H9 (cell line): ENCODE measurements around the gene DES. TPM values are rescaled to one million over a fixed set of nuclear protein-coding genes. Genes with fewer than 3 reads are reported as not detected.

Experiments
- DNase-seq: peaks from one replicate; pipeline ENCODE4 v3.0.0-alpha.2; 2017
- H2AFZ ChIP-seq: one replicate; pipeline ENCODE4 v1.6.1; 2013; ENCODE audit warnings: mild to moderate bottlenecking, low read length, control low read depth, moderate library complexity
- H2AK5ac ChIP-seq: 2 replicates; pipeline ENCODE4 v1.6.1; 2013; ENCODE audit warnings: low read length, control low read depth, mixed read lengths; ENCODE audit not compliant: insufficient read length
- H2BK120ac ChIP-seq: one replicate; pipeline ENCODE4 v1.6.1; 2013; ENCODE audit warnings: low read depth, mild to moderate bottlenecking, low read length, control low read depth, inconsistent platforms; ENCODE audit not compliant: poor library complexity, severe bottlenecking
- H2BK12ac ChIP-seq: 2 replicates; pipeline ENCODE4 v1.6.1; 2013; ENCODE audit warnings: low read length, control low read depth, mixed read lengths, low read depth; ENCODE audit not compliant: insufficient read length
- H2BK15ac ChIP-seq: 2 replicates; pipeline ENCODE4 v1.6.1; 2013; ENCODE audit warnings: low read depth, low read length, control low read depth
- H2BK20ac ChIP-seq: one replicate; pipeline ENCODE4 v1.6.1; 2013; ENCODE audit warnings: low read depth, mild to moderate bottlenecking, low read length, control low read depth, inconsistent platforms; ENCODE audit not compliant: poor library complexity, severe bottlenecking
- H2BK5ac ChIP-seq: 2 replicates; pipeline ENCODE4 v1.6.1; 2013; ENCODE audit warnings: low read length, control low read depth, mixed read lengths; ENCODE audit not compliant: insufficient read length
- H3K14ac ChIP-seq: 2 replicates; pipeline ENCODE4 v1.6.1; 2013; ENCODE audit warnings: low read length, control low read depth; ENCODE audit not compliant: insufficient read depth
- H3K18ac ChIP-seq: 2 replicates; pipeline ENCODE4 v1.6.1; 2013; ENCODE audit warnings: low read depth, mild to moderate bottlenecking, mixed read lengths, low read length, control low read depth; ENCODE audit not compliant: insufficient read length
- H3K23ac ChIP-seq: 2 replicates; pipeline ENCODE4 v1.6.1; 2013; ENCODE audit warnings: low read length, control low read depth, mixed read lengths, low read depth; ENCODE audit not compliant: insufficient read length
- H3K23me2 ChIP-seq: 2 replicates; pipeline ENCODE4 v1.6.1; 2013; ENCODE audit warnings: low read depth, mild to moderate bottlenecking, mixed read lengths, low read length, control low read depth; ENCODE audit not compliant: insufficient read length, poor library complexity, severe bottlenecking
- H3K27ac ChIP-seq: 2 replicates; pipeline ENCODE4 v1.5.1; 2013; ENCODE audit warnings: low read length, control low read depth, mixed read lengths, low read depth; ENCODE audit not compliant: insufficient read length
- H3K27me3 ChIP-seq: 2 replicates; pipeline ENCODE4 v1.6.1; 2013; ENCODE audit warnings: low read length, control low read depth, inconsistent platforms; ENCODE audit not compliant: insufficient read depth
- H3K4ac ChIP-seq: 2 replicates; pipeline ENCODE4 v1.6.1; 2013; ENCODE audit warnings: low read depth, mild to moderate bottlenecking, control low read depth, inconsistent platforms, low read length, moderate library complexity
- H3K4me1 ChIP-seq: 2 replicates; pipeline ENCODE4 v1.6.1; 2013; ENCODE audit warnings: low read length, control low read depth, inconsistent platforms; ENCODE audit not compliant: insufficient read depth
- H3K4me2 ChIP-seq: 2 replicates; pipeline ENCODE4 v1.6.1; 2013; ENCODE audit warnings: low read length, control low read depth, mixed read lengths; ENCODE audit not compliant: insufficient read length, insufficient read depth
- H3K56ac ChIP-seq: 2 replicates; pipeline ENCODE4 v1.6.1; 2013; ENCODE audit warnings: low read depth, mild to moderate bottlenecking, mixed read lengths, low read length, control low read depth; ENCODE audit not compliant: insufficient read length
- H3K79me1 ChIP-seq: 2 replicates; pipeline ENCODE4 v1.6.1; 2013; ENCODE audit warnings: low read depth, mild to moderate bottlenecking, moderate library complexity, low read length, control low read depth, inconsistent platforms; ENCODE audit not compliant: insufficient read depth, poor library complexity, severe bottlenecking
- H3K79me2 ChIP-seq: 2 replicates; pipeline ENCODE4 v1.6.1; 2013; ENCODE audit warnings: low read length, control low read depth, inconsistent platforms; ENCODE audit not compliant: insufficient read depth
- H3K9ac ChIP-seq: 2 replicates; pipeline ENCODE4 v1.6.1; 2013; ENCODE audit warnings: low read length, control low read depth, mixed read lengths; ENCODE audit not compliant: insufficient read length; ENCODE audit errors: extremely low read depth
- H3K9me3 ChIP-seq: one replicate; pipeline ENCODE4 v1.6.1; 2013; ENCODE audit warnings: low read depth, low read length, inconsistent platforms; ENCODE audit not compliant: control insufficient read depth
- H3T11ph ChIP-seq: one replicate; pipeline ENCODE4 v1.6.1; 2013; ENCODE audit warnings: mild to moderate bottlenecking, low read length, control low read depth, inconsistent platforms
- H4K20me1 ChIP-seq: one replicate; pipeline ENCODE4 v1.6.1; 2013; ENCODE audit not compliant: control insufficient read depth, insufficient read length, insufficient read depth
- H4K5ac ChIP-seq: 2 replicates; pipeline ENCODE4 v1.6.1; 2013; ENCODE audit warnings: low read depth, mild to moderate bottlenecking, mixed read lengths, low read length, control low read depth; ENCODE audit not compliant: insufficient read length
- H4K8ac ChIP-seq: replicated peaks from 2 replicates; pipeline ENCODE4 v1.6.1; 2013; ENCODE audit warnings: low read length, control low read depth, mixed read lengths, low read depth; ENCODE audit not compliant: insufficient read length
- H4K91ac ChIP-seq: 2 replicates; pipeline ENCODE4 v1.6.1; 2013; ENCODE audit warnings: low read depth, mild to moderate bottlenecking, moderate library complexity, mixed read lengths, low read length, control low read depth; ENCODE audit not compliant: insufficient read length
- H3K27ac Mint-ChIP-seq, 3 experiments: 2 replicates in 2 of 3; 3 replicates in 1 of 3; pipeline ENCODE4 v1.8.0; 2020 to 2021; ENCODE audit warnings: mixed read lengths in 3 of 3, mild to moderate bottlenecking in 1 of 3, moderate library complexity in 1 of 3
- H3K27me3 Mint-ChIP-seq: 2 replicates; pipeline ENCODE4 v1.8.0; 2021; ENCODE audit warnings: low read depth, mild to moderate bottlenecking, moderate library complexity, mixed read lengths
- H3K36me3 Mint-ChIP-seq, 3 experiments: 2 replicates in 2 of 3; 3 replicates in 1 of 3; pipeline ENCODE4 v1.8.0; 2020 to 2021; ENCODE audit warnings: low read depth in 3 of 3, mixed read lengths in 3 of 3; ENCODE audit not compliant: insufficient read depth in 1 of 3
- H3K4me1 Mint-ChIP-seq, 2 experiments: 2 replicates each; pipeline ENCODE4 v1.8.0; 2020; ENCODE audit warnings: mixed read lengths in 2 of 2
- H3K4me3 Mint-ChIP-seq, 2 experiments: 2 replicates in 1 of 2; 3 replicates in 1 of 2; pipeline ENCODE4 v1.8.0; 2020 to 2021; ENCODE audit warnings: mild to moderate bottlenecking in 2 of 2, mixed read lengths in 2 of 2, moderate library complexity in 1 of 2
- H3K9me3 Mint-ChIP-seq, 2 experiments: 2 replicates in 1 of 2; 3 replicates in 1 of 2; pipeline ENCODE4 v1.8.0; 2020; ENCODE audit warnings: mild to moderate bottlenecking in 2 of 2, mixed read lengths in 2 of 2, moderate library complexity in 1 of 2
- CTCF ChIP-seq: fragments of 200-600 bp; sonication (generic); conservative IDR thresholded peaks from 3 replicates; pipeline ENCODE4 v1.8.0; 2021; ENCODE audit warnings: antibody characterized with exemption, mild to moderate bottlenecking
- WGBS: extraction: QIAGEN DNeasy Blood & Tissue Kit; methylation state at CpG from one replicate; pipeline ENCODE4 v1.1.7; 2013; ENCODE audit warnings: missing lambda C conversion rate, low lambda C conversion rate, mixed read lengths; ENCODE audit not compliant: insufficient read length; ENCODE audit errors: extremely low coverage; 5-methylcytosine and 5-hydroxymethylcytosine counted together
- total RNA-seq: library from RNA; stranded (reverse); gene quantifications from 2 replicates; pipeline ENCODE4 v1.2.1, GENCODE V29; 2021

DES gene
- total RNA-seq, 1 experiment from 2014 or later: 4.6 TPM

GRCh38 chr2:219449609-219450008, 31.4 kb downstream of the DES start:
- Histone ChIP-seq H4K5ac (no peak overlapping the region), H4K91ac (no peak overlapping the region), H3K79me2 (no peaks in the 10 kb centered on the region), H2BK12ac (no peak overlapping the region), H3K4ac (no peak overlapping the region), H3K9me3 (no peaks in the 10 kb centered on the region), H2BK5ac (no peak overlapping the region), H3K9ac (no peak overlapping the region), H3K23ac (no peak overlapping the region), H3K4me1 (no peaks in the 10 kb centered on the region; the same call in 1 of the 2 replicates), H2AFZ (no peak overlapping the region), H3K14ac (no peak overlapping the region), H2BK20ac (no peak overlapping the region), H2AK5ac (no peak overlapping the region), H3K18ac (no peak overlapping the region), H4K20me1 (peaks cover 3% of the 10 kb centered on the region), H3K79me1 (no peaks in the 10 kb centered on the region), H3K23me2 (peaks cover 4% of the 10 kb centered on the region), H3K27ac (no peak overlapping the region), H3T11ph (no peak overlapping the region), H2BK15ac (no peak overlapping the region), H3K56ac (no peak overlapping the region), H2BK120ac (no peak overlapping the region), H3K4me2 (no peak overlapping the region), H3K27me3 (no peaks in the 10 kb centered on the region; the same call in 1 of the 2 replicates), H4K8ac (no peak overlapping the region)
- Mint-ChIP-seq H3K27me3 (peaks cover 42% of the 10 kb centered on the region), H3K4me1 (peaks cover 22 to 37% of the 10 kb centered on the region in 2 experiments), H3K27ac (no peak overlapping the region), H3K36me3 (peaks cover 5 to 12% (median 8%) of the 10 kb centered on the region in 3 experiments; a peak in 6 of 7 replicates), H3K4me3 (no peak overlapping the region), H3K9me3 (no peaks in the 10 kb centered on the region)
- no peak for DNase-seq
- no peak for TF ChIP-seq CTCF
- no CpG with 5 or more reads among the region's 5 CpGs for WGBS
